HG02763 (cell line): ENCODE results near the gene TMEM11.

ENCODE experiments used
- ATAC-seq: cut with Tn5 transposase; IDR thresholded peaks from one replicate; pipeline ENCODE4 v1.9.1; 2021; ENCODE audit warnings: mild to moderate bottlenecking, moderate library complexity; ENCODE audit not compliant: unreplicated experiment

Gene TMEM11, protein sequence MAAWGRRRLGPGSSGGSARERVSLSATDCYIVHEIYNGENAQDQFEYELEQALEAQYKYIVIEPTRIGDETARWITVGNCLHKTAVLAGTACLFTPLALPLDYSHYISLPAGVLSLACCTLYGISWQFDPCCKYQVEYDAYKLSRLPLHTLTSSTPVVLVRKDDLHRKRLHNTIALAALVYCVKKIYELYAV

DNA sequence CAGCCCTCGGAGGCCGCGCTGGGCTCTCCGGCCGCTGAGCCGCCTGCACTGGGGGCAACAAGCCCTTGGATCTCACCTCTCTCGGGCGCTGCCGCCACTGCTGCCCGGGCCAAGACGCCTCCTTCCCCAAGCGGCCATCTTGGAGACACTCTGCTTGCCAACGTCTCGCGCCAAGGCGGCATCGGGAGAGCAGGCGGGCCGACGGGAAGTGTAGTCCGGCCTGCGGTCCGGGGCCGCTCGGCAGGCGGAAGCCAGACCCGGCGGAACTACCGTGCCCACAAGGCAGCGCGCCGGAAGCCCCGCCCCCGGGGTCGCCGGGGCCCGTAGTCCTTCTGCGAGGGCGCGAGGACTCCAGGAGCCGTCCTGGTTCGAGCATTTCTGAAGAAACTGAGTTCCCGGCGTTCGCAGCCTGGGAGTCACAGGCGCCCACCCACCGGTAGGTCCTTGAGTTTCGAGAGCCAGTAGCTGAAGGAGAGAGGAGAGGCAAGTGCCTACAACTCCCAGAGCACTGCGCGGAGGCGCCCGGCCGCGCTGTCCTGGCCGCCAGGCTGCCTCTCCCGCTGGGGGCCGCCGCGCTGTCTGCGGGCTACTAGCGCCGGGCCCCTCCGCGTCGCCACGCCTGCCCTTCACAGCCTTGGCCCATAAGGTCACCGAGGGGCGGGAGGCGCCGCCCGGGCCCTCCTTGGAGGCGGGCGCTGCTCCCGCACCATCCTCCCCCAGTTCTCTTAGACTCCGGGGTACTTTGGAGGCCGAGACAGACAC, at the start of gene TMEM11:
TSS of gene TMEM11 (minus strand) at position 147 of the 762 bp plus-strand sequence. CDS start at position 138, 9 bp downstream.
- peak; percentile 84 for ATAC-seq

DNA sequence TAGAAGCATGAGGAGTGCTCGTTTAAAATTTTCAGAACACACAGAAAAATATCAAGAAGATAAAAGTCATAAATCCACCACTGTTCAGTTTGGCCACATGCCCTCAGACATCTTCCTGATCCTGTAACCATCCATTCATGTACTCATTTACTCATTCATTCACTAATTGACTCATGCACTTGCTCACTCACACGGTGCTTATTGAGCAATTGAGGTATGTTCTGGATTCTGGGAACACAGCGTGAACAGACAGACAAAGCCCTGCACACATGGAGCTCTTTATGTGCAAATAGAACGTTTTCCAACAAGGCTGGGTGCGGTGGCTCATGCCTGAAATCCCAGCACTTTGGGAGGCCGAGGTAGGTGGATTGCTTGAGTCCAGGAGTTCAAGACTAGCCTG, 49.4 kb upstream of the TMEM11 start:
- ATAC-seq, result no peak

DNA sequence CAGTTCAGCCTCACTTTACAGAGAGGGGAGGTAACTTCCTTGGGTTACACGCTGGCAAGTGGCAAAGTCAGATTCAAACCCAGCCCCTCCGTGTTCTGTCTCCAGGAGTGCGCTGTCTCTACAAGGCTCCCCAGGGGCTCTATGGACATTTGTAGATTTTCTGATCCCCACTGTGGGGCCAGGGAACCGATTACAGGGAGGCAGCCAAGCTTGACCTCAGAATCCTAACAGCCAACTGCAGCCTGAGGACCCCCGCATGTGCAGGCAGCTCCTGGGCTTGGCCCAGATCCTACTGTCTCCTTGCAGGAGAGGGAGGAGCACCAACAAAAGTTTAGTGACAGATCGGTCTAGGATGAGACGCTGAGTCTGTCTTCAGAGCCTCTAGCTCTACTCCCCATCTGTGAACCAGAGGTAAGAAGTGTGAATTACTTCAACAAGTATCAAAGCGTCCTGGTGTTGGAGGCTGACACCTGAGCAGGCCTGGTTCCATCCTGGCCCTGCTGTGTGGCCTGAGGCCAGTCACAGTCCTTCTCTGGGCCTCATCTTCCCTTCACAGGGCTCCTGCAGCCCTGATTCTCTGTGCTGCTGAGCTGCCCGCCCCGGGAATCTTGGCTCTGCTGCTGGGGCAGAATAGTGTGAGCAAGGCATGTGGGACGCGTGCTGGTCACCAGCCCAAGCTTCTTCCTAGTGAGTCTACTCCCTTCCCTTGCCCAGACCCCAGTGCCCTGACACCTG, 48.5 kb upstream of the TMEM11 start:
- ATAC-seq, result no peak

DNA sequence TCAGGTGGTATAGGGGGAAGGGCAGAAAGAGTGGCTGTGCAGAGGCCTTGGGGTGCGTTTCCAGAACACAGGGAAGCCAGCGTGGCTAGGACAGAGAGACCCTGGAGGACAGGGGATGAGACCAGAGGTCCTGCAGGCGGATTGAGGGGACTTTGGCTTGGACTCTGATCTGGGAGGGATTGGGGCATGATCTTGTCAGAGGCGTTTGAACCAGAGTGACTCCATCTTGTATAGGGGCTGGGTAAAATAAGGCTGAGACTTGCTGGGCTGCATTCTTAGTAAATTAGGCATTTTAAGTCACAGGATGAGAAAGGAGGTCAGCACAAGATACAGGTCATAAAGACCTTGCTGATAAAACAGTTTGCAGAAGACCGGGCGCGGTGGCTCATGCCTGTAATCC, 44.6 kb upstream of the TMEM11 start:
- ATAC-seq, result no peak

DNA sequence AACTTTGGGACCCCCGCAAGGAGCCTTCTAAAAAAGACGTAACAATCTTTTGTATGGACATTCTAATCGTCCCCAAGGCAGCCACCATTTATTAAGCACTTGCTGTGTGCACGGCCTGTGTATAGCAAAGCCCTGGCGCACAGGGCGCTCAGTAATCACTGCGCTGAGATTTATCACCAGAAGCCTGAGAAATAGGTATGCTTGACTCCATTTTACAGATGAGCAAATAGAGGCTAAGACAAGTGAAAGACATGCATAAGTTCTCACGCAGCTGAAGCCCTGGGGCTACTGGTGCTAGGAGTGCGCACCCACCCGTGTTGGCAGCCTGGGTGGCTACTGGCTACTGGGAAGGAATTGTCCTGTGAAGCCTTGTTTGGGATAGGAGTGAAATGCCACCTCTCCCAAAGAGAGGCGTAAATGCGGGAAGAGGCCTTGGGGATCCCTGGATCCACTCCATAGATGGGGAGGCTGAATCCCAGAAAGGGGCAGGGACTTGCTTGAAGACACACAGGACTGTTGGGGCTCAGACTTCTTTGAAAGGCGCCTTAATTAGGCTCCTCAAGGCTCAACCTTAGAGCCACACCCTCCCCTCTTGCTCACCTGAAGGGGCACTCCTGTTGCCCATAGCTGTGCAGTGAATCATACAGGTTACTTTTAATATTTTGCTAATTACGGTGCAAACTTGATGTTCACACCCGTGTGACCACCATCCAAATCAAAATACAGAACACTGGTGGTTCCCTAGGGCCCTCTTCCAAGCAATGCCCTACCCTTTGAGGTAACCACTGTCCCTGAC, 39.9 kb upstream of the TMEM11 start:
- no peak for ATAC-seq

DNA sequence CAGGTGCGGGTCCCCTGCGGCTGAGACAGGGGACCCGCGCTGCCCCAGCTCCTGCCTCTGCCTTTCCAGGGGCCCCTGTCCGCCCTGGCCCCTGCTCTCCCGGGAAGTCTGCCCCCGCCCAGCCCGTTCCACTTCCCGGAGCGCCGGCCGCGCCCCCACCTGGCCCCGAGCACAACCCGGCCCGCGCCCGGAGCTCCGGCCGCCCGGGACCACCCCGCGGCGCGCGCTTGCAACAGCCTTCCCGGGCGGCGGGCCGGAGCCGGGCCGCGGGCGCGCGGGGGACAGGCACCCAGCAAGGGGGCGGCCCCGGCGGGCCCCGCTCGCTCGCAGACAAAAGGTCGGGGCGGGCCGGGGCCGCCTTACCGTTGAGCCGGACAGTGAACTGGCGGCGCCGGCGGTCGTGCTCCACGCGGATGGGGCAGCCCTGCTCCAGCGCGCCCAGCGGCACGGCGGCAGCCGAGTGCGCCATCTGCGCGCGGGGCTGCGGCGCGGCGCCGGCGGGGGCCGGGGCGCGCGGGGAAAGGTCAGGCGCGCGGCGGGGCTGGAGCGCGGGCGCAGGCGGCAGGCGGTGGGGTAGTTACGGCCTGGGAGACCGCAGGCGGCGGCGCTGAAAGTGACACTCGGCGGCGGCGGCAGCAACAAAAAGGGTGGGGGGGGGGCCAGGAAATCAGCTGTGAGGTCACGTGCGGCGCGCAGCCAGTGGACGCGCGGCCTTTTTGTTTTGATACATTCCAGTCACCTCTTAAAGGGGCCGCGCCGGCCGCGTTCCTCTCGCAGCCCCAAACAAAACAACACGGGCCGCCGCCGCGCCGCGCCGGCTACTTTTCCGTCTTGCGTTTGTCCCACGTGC, 39.1 kb upstream of the TMEM11 start, which contains the start of gene NATD1:
TSS of gene NATD1 (minus strand) at position 615 of the 850 bp plus-strand sequence. CDS start at position 469, 146 bp downstream.
- ATAC-seq, result peak; percentile 71

DNA sequence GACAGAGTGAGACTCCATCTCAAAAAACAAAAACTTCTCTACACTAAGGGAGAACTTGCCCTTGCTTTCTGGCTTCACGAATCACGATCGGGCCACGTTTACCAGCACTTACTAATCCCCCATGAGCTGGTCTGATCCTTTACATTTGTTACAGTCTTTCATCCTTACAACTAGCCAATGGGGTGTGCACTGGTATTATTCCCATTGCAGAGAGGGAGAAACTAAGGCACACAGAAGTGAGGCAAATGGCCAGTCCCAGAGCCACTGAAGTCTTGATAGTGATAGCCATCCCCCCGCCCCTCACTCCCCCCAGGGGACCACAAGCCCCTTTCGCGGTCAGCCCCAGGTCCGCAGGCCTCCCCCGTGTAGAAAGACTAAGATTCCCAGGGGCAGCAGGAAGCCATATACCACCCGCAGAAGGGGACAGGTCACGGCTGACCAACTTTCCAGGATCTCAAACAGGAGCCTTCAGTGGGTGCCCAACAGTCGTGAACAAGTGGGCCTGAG, 38.4 kb upstream of the TMEM11 start:
- ATAC-seq, result no peak

DNA sequence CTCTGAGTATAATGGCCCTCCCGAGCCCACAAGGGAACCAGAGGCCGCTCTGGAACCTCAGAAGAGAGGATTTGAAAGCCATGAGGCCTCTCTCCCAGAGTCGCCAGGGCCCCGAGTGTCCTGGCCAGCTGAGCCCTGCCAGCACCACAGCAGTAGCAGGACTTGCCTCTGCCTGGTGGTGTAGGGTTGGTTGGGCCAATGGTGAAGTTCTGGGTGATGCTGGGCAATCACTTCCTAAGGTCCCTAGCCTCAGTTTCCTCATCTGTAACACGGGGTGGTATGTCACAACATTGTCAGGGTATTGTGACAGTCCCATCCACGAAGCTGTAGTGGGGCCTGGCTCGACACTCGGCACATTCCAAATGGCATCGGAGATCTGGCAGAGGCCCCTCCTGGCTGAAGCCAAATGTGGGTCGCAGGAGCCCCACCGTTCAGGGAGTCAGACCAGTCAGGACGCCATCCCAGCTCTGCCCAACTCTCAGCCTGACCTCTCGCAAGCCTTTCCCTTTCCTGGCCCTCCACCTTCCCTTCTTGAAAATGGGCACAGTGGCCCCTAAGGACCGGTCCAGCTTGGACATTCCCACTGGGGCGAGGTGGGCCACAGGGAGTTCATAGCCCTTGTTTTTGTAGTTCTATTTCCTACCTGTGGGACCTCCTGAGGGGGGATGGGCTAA, 37.5 kb upstream of the TMEM11 start:
- ATAC-seq, result no peak

DNA sequence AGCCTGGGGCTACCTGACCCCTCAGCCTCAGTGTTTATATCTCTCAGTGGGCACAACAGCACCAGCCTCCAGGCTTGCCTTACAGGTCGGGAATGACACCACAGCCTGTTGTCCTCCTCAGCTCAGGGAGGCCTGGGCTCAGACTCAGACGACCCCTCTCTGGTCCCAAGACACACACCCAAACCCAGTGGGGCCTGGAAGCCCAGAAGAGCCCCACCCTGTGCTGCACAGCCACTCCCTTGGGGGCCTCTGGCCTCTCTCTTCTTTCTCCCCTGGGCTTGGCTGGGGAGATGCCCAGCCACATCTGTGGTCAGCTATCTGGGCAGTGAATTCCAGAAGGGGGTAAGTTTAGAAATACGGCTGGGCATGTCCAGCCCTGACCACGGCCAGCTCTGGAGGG, 36.9 kb upstream of the TMEM11 start:
- no peak for ATAC-seq

DNA sequence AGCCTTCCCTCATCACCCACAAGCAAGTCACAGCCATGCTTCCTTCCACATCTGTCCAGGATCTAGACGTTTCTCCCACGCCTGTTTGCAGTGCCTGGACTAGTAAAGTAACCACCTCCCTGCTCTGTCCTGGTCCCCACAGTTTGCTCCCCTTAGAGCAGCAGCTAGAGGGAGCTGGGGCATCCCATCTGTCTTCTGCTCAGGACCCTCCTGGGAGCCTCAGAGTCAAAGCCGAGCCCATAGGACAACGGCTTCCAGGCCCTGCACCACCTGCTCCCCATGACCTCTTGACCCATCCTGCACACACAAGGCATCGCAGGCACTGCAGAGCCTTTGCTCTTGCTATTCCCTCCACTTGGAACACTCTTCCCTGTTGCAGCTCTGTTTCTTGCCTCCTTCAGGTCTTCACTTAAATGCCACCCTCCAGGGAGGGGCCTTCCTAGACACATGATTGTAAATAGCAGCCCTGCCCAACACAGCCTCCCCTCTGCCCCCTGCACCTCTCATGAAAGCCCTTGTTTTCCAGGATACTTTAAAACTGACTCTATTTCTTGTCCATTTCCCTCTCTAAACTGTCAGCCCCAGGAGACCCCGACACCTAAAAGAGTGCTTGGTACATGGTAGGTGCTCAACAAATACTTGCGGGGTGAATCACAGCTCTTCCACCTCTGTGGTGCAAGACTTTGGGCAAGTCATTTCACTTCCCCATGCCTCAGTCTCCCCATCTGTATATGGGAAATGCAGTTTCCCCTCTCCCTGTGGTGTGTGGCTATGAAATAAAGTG, 36.2 kb upstream of the TMEM11 start:
- no peak for ATAC-seq

DNA sequence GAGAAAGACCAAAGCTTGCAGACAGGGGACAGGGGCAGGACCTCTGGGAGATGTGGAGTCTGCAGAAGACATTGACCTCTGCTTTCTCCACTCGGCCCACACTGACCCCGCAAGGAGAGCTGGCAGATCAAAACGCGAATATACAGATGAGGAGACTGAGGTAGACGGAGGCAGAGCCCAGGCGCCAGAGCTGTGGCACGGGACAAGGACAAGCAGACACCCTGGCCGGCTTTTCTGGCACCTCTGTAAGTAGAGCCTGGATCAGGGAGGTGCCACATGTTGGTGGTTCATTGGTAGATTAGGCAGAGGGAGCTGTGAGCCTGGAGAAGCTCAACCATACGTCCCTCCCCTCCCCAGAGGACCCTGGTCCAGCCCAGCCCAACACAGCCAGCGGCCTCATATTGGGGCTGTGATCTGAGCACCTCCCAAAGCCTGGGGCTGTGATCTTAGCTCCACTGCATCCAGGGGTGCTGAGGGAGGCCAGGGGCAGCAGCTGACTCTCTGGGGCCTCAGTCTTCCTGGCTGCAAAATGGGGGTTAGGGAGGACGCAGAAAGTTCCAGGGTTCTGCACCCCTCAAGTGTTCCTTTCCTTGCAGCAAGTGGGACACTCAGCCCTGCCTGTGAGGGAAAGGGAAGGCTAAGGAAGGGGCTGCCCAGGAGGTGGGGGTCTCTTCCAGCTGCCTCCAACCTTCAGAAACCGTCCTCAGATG, 35.3 kb upstream of the TMEM11 start:
- ATAC-seq, result no peak

DNA sequence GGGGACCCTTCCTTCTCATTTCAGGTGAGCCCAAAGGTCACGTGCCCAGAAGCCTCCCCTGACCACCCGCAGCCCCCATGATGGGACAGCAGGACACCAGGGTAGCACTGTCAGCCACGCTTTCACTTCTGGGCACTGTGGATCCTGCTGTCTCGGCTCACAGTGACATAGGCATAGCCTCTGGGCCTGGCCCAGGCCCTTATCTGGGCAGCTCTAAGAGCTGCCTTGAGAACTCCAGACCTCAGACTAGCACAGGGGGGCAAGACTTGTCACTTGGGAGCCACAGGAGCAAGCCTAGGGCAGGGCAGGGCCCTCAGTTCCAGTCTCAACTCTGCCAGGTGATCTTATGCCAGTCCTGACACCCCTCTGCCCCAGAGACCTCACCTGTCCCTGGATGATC, 34.5 kb upstream of the TMEM11 start:
- ATAC-seq, result no peak

DNA sequence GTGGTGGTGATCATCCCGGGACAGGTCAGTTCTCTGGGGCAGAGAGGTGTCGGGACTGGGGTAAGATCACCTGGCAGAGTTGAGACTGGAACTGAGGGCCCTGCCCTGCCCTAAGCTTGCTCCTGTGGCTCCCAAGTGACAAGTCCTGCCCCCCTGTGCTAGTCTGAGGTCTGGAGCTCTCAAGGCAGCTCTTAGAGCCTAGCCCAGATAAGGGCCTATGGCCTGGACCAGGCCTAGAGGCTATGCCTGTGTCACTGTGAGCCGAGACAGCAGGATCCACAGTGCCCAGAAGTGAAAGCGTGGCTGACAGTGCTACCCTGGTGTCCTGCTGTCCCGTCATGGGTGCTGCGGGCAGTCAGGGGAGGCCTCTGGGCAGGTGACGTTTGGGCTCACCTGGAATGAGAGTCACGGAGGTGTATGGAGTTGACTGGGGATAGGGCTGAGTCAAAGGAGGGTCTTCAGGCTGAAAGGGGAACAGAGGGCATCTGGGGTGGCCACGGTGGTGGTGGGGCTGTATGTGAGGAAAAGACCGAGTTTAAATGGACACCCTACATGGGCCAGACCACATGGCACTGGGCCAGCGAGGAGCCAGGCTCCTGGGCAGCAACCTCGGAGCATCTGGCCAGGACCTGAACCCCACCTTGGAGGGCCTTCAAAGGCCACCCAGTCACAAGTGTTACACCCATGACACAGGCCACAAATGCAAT, 33.7 kb upstream of the TMEM11 start:
- ATAC-seq, result no peak

DNA sequence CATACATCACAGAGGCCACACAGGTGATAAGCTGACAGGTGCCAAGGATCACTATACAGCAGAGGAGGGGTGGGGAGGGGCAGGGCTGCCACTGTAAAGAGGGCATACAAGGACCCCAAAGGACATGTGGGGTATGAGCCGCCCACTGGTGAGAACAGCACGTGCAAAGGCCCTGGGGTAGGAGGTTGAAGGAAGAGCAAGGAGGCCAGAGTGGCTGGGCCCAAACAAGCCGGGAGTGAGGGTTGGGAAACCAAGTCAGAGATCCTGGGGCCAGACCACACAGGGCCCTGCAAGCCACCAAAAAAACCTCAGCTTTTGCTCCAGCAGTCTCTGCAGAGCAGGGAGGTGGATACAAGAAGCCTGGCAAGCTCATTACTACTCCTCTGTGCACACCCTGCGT, 32.7 kb upstream of the TMEM11 start:
- no peak for ATAC-seq

DNA sequence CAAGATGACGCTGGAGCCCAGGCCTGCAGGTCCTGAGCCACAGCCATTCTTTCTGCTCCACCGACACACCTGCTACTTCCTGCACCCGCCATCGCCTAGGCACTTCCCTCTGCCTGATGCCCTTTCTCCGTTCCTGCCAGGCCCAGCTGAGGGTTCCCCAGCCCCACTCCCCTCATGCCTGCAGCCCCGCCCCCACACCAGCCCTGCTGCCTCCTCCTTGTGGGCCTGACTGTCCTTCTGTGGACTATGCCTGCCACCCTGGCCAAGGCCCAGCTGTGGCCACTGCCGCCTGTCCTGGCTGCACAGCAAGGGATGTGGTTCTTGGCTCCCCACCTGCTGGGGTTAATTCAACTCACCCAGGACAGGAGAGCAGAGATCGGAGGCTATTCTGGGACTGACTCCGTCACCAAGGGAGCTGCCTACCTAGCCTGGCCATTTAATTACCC, 31.7 kb upstream of the TMEM11 start:
- no peak for ATAC-seq

DNA sequence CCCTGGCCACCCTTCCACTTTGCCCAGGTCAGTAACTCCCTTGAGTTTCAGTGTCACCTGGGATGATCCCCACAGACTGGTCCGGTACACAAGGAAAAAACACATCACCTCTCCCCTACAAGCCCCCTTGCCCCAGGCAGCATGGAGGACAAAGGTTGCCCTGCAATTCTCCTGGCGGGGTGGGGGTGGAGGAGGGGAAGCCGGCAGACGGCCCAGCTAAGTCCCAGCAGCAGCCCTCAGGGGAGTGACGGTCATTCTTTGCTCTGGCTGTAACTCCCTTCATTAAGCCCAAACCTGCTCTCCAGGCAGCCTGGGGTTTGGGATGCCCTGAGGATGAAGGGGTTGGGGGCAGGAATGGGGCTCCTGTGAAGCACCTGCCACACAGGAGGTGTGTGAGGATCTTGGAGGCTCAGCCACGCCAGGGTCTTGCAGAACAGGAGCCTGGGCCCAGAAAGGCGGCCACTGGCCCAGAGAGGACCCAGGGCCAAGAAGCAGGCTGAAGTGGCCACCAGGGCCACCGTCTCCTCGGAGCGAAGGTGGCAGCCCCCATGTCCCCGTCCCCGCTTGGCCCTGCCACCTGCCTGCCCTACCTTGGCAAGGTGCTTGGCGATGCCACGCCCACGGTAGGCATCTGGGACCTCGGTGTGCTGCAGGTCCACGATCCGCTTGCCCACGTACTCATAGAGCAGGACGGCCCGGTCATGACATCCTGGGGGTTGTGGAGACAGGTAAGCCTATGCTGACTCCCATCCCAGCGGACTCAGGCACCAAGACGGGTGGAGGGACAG, 29.7 kb upstream of the TMEM11 start:
- ATAC-seq, result no peak
